ENCODE data around the gene ITGA1.

Gene ITGA1

DNA sequence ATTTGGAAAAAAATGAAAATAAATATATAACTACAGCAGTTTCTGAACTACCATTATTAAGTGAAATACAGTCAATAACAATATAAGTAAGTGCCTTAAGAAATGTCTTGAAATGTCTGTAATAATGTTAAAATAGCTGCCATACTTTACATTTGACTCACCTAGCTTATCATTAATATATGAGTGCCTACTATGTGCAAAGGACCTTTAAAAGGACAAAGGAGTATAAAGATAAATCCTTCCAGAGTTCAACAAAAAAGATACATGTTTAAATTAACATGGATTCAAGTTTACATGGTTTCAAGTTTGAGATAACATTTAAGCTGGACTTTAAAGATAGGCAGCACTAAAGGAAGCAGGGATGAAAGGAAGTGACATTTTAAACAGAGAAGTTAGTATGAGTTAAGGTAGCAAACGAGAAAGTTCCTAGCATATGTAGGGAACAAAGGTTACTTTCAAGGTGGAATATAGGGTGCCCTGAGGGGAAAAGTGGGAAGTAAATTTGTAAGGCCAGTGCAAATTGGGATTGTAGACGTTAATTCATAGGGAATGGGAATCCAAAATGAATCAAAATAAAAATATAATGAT lies 8.9 kb downstream of the ITGA1 start (continued):
- TF ChIP-seq ZNF366 (tag by site-specific recombination; conservative IDR thresholded peaks at IDR 0.05) (no peak), ZNF621 (tag by site-specific recombination; IDR thresholded peaks at IDR 0.05) (no peak), ZXDB (tag by site-specific recombination; IDR thresholded peaks at IDR 0.05) (no peak), ZNF624 (tag by site-specific recombination; IDR thresholded peaks at IDR 0.05) (no peak), OVOL3 (tag by site-specific recombination; IDR thresholded peaks at IDR 0.05) (no peak), ZFP69B (tag by site-specific recombination; IDR thresholded peaks at IDR 0.05) (no peak)

DNA sequence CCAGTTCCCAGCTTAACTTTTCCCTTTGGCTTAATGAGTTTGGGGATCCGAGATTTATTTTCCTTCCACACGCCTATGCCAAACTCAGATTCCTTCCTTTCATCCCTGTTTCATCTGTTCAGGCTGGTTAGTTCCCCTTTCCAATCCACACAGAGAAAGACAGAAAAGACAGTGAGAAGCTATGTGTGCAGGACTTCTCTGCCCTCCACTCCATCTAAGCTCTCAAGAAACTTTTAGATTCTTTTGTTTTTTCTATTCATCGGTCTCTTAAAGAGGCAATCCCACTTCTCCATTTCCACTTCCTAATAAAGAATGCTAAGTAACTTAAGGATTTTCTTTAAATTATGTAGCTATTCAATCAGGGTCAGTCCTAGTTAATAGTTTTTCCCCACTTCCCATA lies 11.2 kb downstream of the ITGA1 start:
- POLR2A ChIA-PET = interaction anchor here (0.9 to 4.3 kb wide), 8 partner anchors 9 to 1416 kb away, joined by 3 to 57 read pairs (median 6); partner anchors contain the start of genes ISL1, ITGA1, MOCS2 and PELO

DNA sequence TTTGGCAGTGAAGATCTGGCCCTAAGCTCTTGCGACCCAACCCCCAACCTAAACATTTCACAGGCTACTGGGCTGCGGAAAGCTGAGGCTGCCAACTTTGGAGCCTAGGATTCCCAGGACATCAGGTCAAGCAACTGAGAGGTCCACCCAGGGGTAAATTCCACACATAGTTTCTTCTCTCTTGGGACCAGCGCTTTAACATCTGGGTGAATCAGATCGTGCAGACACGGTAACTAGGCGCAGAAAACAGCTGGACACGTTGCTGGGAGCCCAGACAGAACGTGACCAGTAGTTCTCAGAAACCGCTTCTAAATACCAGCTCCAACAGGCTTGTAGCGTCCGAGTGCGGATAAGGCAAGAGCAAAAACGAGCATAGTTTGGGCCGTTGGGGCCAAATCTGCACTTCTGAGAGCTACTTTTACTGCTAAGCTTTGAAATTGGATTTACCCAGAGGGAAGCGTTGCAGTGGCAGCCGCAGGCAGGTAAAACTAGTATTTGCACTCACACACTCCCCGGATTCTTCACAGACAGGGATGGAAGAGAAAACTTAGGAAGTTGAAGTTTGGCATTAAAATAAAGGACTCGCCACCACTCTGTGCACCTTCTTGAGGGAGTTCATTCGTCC lies 11.8 kb downstream of the ITGA1 start:
- H3K9me3 ChIP-seq (ENCODE audit: control insufficient read depth, insufficient read depth, low read depth, low read length) = no peaks in the 10 kb centered on the region
- peaks cover 6% of the 10 kb centered on the region for H3K4me1 ChIP-seq (ENCODE audit: control insufficient read depth, insufficient read depth, low read length)
- peak overlapping the region; percentile 91; the same call in 1 of the 2 replicates for H3K27ac ChIP-seq (ENCODE audit: extremely low read depth, low read depth, low read length)
- CTCF ChIA-PET = interaction anchor here (0.6 to 4.1 kb wide), 11 partner anchors 8 to 150 kb away, joined by 3 to 20 read pairs (median 3); partner anchors contain the start of genes ITGA1 and PELO
- POLR2A ChIA-PET = interaction anchor here (0.6 to 4.3 kb wide), 12 partner anchors 9 to 1416 kb away, joined by 3 to 57 read pairs (median 4); partner anchors contain the start of genes ISL1, ITGA1, MOCS2 and PELO
- TF ChIP-seq ZBTB17 (tag by site-specific recombination; IDR thresholded peaks at IDR 0.05) (peak; percentile 22; the same call in 1 of the 2 replicates), ZNF16 (tag by site-specific recombination; IDR thresholded peaks at IDR 0.05; ENCODE audit: low read depth) (no peak), ZNF121 (tag by site-specific recombination; IDR thresholded peaks at IDR 0.05) (no peak), KLF10 (tag by site-specific recombination; IDR thresholded peaks at IDR 0.05) (0 out of 2 replicates have a peak, but pooled peaks have one; percentile 22), ZNF677 (tag by site-specific recombination; IDR thresholded peaks at IDR 0.05) (0 out of 2 replicates have a peak, but pooled peaks have one; percentile 1), GLIS1 (tag by site-specific recombination; IDR thresholded peaks at IDR 0.05) (peak; percentile 73), ZFP37 (tag by site-specific recombination; IDR thresholded peaks at IDR 0.05) (peak; percentile 20; the same call in 1 of the 2 replicates)
- TF ChIP-seq, protein P1, sequence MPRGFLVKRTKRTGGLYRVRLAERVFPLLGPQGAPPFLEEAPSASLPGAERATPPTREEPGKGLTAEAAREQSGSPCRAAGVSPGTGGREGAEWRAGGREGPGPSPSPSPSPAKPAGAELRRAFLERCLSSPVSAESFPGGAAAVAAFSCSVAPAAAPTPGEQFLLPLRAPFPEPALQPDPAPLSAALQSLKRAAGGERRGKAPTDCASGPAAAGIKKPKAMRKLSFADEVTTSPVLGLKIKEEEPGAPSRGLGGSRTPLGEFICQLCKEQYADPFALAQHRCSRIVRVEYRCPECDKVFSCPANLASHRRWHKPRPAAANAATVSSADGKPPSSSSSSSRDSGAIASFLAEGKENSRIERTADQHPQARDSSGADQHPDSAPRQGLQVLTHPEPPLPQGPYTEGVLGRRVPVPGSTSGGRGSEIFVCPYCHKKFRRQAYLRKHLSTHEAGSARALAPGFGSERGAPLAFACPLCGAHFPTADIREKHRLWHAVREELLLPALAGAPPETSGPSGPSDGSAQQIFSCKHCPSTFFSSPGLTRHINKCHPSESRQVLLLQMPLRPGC (tag by site-specific recombination; IDR thresholded peaks at IDR 0.05) = no peak
- TF ChIP-seq, protein P2, sequence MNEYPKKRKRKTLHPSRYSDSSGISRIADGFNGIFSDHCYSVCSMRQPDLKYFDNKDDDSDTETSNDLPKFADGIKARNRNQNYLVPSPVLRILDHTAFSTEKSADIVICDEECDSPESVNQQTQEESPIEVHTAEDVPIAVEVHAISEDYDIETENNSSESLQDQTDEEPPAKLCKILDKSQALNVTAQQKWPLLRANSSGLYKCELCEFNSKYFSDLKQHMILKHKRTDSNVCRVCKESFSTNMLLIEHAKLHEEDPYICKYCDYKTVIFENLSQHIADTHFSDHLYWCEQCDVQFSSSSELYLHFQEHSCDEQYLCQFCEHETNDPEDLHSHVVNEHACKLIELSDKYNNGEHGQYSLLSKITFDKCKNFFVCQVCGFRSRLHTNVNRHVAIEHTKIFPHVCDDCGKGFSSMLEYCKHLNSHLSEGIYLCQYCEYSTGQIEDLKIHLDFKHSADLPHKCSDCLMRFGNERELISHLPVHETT (tag by site-specific recombination; IDR thresholded peaks at IDR 0.05) = no peak
- TF ChIP-seq, protein P3, sequence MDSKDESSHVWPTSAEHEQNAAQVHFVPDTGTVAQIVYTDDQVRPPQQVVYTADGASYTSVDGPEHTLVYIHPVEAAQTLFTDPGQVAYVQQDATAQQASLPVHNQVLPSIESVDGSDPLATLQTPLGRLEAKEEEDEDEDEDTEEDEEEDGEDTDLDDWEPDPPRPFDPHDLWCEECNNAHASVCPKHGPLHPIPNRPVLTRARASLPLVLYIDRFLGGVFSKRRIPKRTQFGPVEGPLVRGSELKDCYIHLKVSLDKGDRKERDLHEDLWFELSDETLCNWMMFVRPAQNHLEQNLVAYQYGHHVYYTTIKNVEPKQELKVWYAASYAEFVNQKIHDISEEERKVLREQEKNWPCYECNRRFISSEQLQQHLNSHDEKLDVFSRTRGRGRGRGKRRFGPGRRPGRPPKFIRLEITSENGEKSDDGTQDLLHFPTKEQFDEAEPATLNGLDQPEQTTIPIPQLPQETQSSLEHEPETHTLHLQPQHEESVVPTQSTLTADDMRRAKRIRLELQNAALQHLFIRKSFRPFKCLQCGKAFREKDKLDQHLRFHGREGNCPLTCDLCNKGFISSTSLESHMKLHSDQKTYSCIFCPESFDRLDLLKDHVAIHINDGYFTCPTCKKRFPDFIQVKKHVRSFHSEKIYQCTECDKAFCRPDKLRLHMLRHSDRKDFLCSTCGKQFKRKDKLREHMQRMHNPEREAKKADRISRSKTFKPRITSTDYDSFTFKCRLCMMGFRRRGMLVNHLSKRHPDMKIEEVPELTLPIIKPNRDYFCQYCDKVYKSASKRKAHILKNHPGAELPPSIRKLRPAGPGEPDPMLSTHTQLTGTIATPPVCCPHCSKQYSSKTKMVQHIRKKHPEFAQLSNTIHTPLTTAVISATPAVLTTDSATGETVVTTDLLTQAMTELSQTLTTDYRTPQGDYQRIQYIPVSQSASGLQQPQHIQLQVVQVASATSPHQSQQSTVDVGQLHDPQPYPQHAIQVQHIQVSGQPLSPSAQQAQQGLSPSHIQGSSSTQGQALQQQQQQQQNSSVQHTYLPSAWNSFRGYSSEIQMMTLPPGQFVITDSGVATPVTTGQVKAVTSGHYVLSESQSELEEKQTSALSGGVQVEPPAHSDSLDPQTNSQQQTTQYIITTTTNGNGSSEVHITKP (tag by site-specific recombination; IDR thresholded peaks at IDR 0.05) = peak; percentile 33; the same call in 1 of the 2 replicates
- peaks cover 7 to 17% of the 10 kb centered on the region in 2 experiments; a peak in 1 of 3 replicates for H3K36me3 ChIP-seq (ENCODE audit: control insufficient read depth in 2 of 2, insufficient read depth in 1 of 2, low read length in 2 of 2)
- peak overlapping the region; percentile 62 for H3K4me3 ChIP-seq (ENCODE audit: low read depth, low read length)

More for the DNA sequence above, 11.2 kb downstream of the ITGA1 start:
- Histone ChIP-seq H3K36me3 (ENCODE audit: control insufficient read depth in 2 of 2, insufficient read depth in 1 of 2, low read length in 2 of 2) (peaks cover 7 to 17% of the 10 kb centered on the region in 2 experiments; a peak in 1 of 3 replicates), H3K9me3 (ENCODE audit: control insufficient read depth, insufficient read depth, low read depth, low read length) (no peaks in the 10 kb centered on the region), H3K27ac (ENCODE audit: extremely low read depth, low read depth, low read length) (peak overlapping the region; percentile 91; the same call in 1 of the 2 replicates), H3K4me3 (ENCODE audit: low read depth, low read length) (peak overlapping the region; percentile 62), H3K4me1 (ENCODE audit: control insufficient read depth, insufficient read depth, low read length) (peaks cover 6% of the 10 kb centered on the region)
- no peak for TF ChIP-seq EGR2 (tag by site-specific recombination; IDR thresholded peaks at IDR 0.05; ENCODE audit: low read depth)
- no peak for TF ChIP-seq ZNF777 (tag by site-specific recombination; IDR thresholded peaks at IDR 0.05; ENCODE audit: borderline replicate concordance)
- 0 out of 2 replicates have a peak, but pooled peaks have one; percentile 15 for TF ChIP-seq ZBTB20 (tag by site-specific recombination; IDR thresholded peaks at IDR 0.05)
- no peak for TF ChIP-seq ZNF426 (tag by site-specific recombination; IDR thresholded peaks at IDR 0.05)
- TF ChIP-seq ZNF664 (tag by site-specific recombination; IDR thresholded peaks at IDR 0.05) = peak; percentile 85; the same call in 1 of the 2 replicates
- no peak for TF ChIP-seq ZNF529 (tag by site-specific recombination; IDR thresholded peaks at IDR 0.05; ENCODE audit: insufficient replicate concordance)
- CTCF ChIA-PET = interaction anchor here (0.5 to 4.1 kb wide), 11 partner anchors 8 to 150 kb away, joined by 3 to 20 read pairs (median 3); partner anchors contain the start of genes ITGA1 and PELO
